Measurements from ENCODE around the gene CHST6.

GRCh38 chr16:75471723-75472633, 23.3 kb downstream of the CHST6 start:
- TF ChIP-seq GATA2 (IDR thresholded peaks at IDR 0.05; ENCODE audit: low read depth, low read length): no peak
- no peak for TF ChIP-seq GATA3 (IDR thresholded peaks at IDR 0.05; ENCODE audit: low read depth, low read length)
